GM12864 (cell line): ENCODE results near the gene LIN9.

Experiments
- DNase-seq: peaks from one replicate; pipeline ENCODE4 v3.0.0-alpha.2; 2011; ENCODE audit warnings: low read depth
- H3K4me3 ChIP-seq: 2 replicates; pipeline ENCODE4 v1.5.1; 2011; ENCODE audit warnings: mild to moderate bottlenecking, low read depth, low read length, control low read depth
- CTCF ChIP-seq: IDR thresholded peaks from 2 replicates; pipeline ENCODE4 v1.5.1; 2011; ENCODE audit warnings: low read depth, mild to moderate bottlenecking, moderate library complexity, low read length, control low read depth, inconsistent platforms; ENCODE audit errors: missing control alignments

LIN9 gene

DNA sequence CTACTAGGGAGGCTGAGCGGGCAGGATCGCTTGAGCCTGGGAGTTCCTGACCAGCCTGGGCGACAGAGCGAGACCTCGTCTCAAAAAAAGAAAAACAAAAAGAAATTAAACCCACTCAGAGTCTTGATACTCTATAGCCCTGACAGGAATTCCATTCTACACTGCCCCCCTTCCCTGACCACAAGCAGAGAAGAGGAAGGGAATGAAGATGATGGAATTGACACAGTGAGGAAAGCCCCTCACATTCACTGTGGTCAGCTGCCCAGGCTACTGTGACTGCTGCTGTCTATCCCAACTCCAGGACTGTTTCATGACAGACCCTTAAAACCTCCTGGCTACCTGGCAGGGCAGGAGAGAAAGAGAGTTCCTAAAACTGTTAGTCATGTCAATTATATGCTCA is 12.1 kb downstream of the LIN9 start:
- no peak for DNase-seq
- TF ChIP-seq CTCF, result no peak
- no peak overlapping the region for H3K4me3 ChIP-seq

DNA sequence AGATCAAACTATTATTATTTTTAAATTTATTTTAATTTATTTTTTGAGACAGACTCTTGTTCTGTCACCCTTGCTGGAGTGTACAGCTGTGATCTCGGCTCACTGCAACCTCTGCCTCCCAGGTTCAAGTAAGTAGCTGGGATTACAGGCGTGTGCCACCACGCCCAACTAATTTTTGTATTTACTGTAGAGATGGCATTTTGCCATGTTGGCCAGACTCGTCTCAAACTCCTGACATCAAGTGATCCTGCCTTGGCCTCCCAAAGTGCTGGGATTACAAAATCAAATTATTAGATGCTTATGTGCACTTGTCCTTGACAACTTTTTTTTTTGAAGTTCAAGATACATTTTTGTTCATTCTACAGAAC is 15.4 kb downstream of the LIN9 start:
- DNase-seq, result no peak
- no peak overlapping the region for H3K4me3 ChIP-seq
- TF ChIP-seq CTCF, result no peak

GRCh38 chr1:226292874-226293552 is 16.0 kb downstream of the LIN9 start:
- TF ChIP-seq CTCF, result no peak
- DNase-seq, result no peak
- H3K4me3 ChIP-seq, result no peak overlapping the region

DNA sequence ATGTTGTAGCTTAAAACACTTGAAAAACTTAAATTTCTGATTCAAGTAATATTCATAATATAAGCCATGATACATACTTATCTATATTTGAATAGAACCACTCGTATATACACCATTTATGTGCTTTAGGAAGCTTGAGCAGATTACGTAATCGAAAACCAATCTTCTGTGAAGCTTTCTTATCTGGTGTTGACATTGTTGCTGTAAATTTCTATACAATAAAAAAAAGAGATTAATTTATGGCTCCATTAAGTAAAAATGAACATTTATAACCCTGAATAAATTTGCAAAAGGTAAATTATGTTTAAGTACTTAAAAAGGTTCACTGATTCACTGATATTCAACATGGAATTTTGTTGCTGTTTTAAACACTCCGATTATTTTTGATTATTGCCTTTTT is 21.4 kb downstream of the LIN9 start:
- no peak overlapping the region for H3K4me3 ChIP-seq
- no peak for DNase-seq
- TF ChIP-seq CTCF, result no peak

- no peak for DNase-seq
- no peak overlapping the region for H3K4me3 ChIP-seq
- TF ChIP-seq CTCF, result no peak
These were observed 27.9 kb downstream of the LIN9 start for GRCh38 chr1:226281058-226281457.

- no peak overlapping the region for H3K4me3 ChIP-seq
- no peak for TF ChIP-seq CTCF
- DNase-seq, result no peak
These were observed 29.5 kb downstream of the LIN9 start for GRCh38 chr1:226279498-226279897.

- no peak overlapping the region for H3K4me3 ChIP-seq
- no peak for TF ChIP-seq CTCF
These were observed 31.1 kb downstream of the LIN9 start for GRCh38 chr1:226277897-226278296.

More at GRCh38 chr1:226277897-226278296, 31.1 kb downstream of the LIN9 start:
- DNase-seq, result no peak
